Natural killer cell (primary cell): ENCODE data around the gene DPCD. TPM values are rescaled to one million over a fixed set of nuclear protein-coding genes. Genes with fewer than 3 reads are reported as not detected.
A peak's percentile ranks its signal among the peaks of the same experiment; 100 is the strongest.
"Not testable (repeated sequence)": the region's sequence is repeated elsewhere in the genome, so short reads cannot be mapped to it uniquely, and the experiment has no call there.

Source experiments
- ATAC-seq, 3 donors: fragments of 150-1000 bp in 2 of 3; fragments of 200-7000 bp in 1 of 3; cut with Tn5 transposase; 1 replicate in 1 of 3; 2 replicates in 2 of 3; pipeline ENCODE4 v1.10.0; 2021; ENCODE audit warnings: mild to moderate bottlenecking in 2 of 3, moderate library complexity in 2 of 3
- DNase-seq, 2 donors: peaks; one replicate each; pipeline versions ENCODE4 v3.0.0 to v3.0.0-alpha.2; 2013 to 2021; ENCODE audit warnings: mixed read lengths in 1 of 2
- H3K27ac ChIP-seq: one replicate; pipeline ENCODE4 v1.5.1; 2013; ENCODE audit warnings: mild to moderate bottlenecking, low read length
- H3K27me3 ChIP-seq: one replicate; pipeline ENCODE4 v1.6.1; 2013; ENCODE audit warnings: low read length; ENCODE audit not compliant: control insufficient read depth, insufficient read depth
- H3K36me3 ChIP-seq: one replicate; pipeline ENCODE4 v1.6.1; 2013; ENCODE audit warnings: low read length; ENCODE audit not compliant: control insufficient read depth, insufficient read depth
- H3K4me1 ChIP-seq: one replicate; pipeline ENCODE4 v1.6.1; 2013; ENCODE audit warnings: low read length; ENCODE audit not compliant: control insufficient read depth, insufficient read depth
- H3K4me3 ChIP-seq: one replicate; pipeline ENCODE4 v1.5.1; 2013; ENCODE audit warnings: low read length
- H3K9me3 ChIP-seq: one replicate; pipeline ENCODE4 v1.6.1; 2013; ENCODE audit warnings: low read length; ENCODE audit not compliant: control insufficient read depth, insufficient read depth
- H3K27ac Mint-ChIP-seq, 2 donors: one replicate each; pipeline ENCODE4 v1.8.0; 2022; ENCODE audit warnings: mild to moderate bottlenecking in 2 of 2, mixed read lengths in 2 of 2, moderate library complexity in 1 of 2
- H3K27me3 Mint-ChIP-seq, 2 donors: one replicate each; pipeline ENCODE4 v1.8.0; 2022; ENCODE audit warnings: low read depth in 2 of 2, mixed read lengths in 2 of 2
- H3K36me3 Mint-ChIP-seq: one replicate; pipeline ENCODE4 v1.8.0; 2022; ENCODE audit warnings: mixed read lengths
- H3K4me1 Mint-ChIP-seq, 2 donors: one replicate each; pipeline ENCODE4 v1.8.0; 2022; ENCODE audit warnings: mixed read lengths in 2 of 2
- H3K4me3 Mint-ChIP-seq: one replicate; pipeline ENCODE4 v1.8.0; 2022; ENCODE audit warnings: mild to moderate bottlenecking, moderate library complexity, mixed read lengths
- H3K9me3 Mint-ChIP-seq, 2 donors: one replicate each; pipeline ENCODE4 v1.8.0; 2022; ENCODE audit warnings: mixed read lengths in 2 of 2
- WGBS: methylation state at CpG from one replicate; pipeline ENCODE4 v1.1.7; 2013; ENCODE audit warnings: missing lambda C conversion rate; ENCODE audit not compliant: insufficient coverage; 5-methylcytosine and 5-hydroxymethylcytosine counted together
- intact Hi-C: fragments of 100-400 bp; cut with micrococcal nuclease; formaldehyde crosslinking; loops from one replicate; pipeline ENCODE4 v1.14.2; 2022
- total RNA-seq, 4 donors: library from RNA; stranded (reverse); fragments of 120-200 nt in 1 of 4; gene quantifications; one replicate each; pipeline versions ENCODE4 v1.2.3 to v1.2.4, GENCODE V29; 2013 to 2022
- TF ChIP-seq, protein P1 (sequence below): fragments of 200-600 bp; IDR thresholded peaks from one replicate; pipeline ENCODE4 v1.8.0; 2022; ENCODE audit warnings: antibody characterized with exemption

Gene DPCD
- total RNA-seq, 3 donors from 2014 or later (not counting 1 experiment from before 2014, with no cell fraction given): 0.72 to 1.0 (median 0.83) TPM

DNA sequence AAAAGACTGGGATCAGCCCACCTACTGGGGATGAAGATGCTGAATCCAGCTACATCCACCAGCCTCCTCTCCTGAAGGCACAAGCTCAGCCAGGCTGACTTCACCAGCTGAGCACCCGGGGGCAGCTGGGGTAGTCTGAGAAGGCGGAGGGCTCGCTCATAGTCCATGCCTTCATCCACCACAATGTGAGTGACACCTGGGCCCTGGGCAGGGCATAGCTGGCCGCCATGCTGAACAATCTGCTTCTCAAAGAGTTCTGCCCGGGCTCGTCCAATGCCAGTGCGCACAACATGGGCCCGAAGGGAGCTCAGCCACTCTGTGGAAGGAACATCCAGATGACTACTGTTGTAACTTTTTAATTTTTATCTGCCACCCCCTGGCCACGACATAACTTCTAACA lies 2.3 kb upstream of the DPCD start:
- H3K9me3 ChIP-seq: no peaks in the 10 kb centered on the region
- ATAC-seq (no peak), DNase-seq (no peak)
- peaks cover 19% of the 10 kb centered on the region for H3K4me1 ChIP-seq
- WGBS: 97% methylated on average over 9 of the region's 9 CpGs
- Mint-ChIP-seq H3K4me3 (no peak overlapping the region), H3K4me1 (peaks cover 13 to 36% of the 10 kb centered on the region in 2 donors), H3K36me3 (no peaks in the 10 kb centered on the region), H3K27me3 (no peaks in the 10 kb centered on the region), H3K27ac (no peak overlapping the region), H3K9me3 (no peaks in the 10 kb centered on the region)
- H3K36me3 ChIP-seq: peaks cover 21% of the 10 kb centered on the region
- no peak overlapping the region for H3K27ac ChIP-seq
- no peaks in the 10 kb centered on the region for H3K27me3 ChIP-seq
- intact Hi-C loops: loop anchor here (5.0 kb wide), 1 partner anchor 234 kb away; the partner anchor contains the start of gene BTRC
- H3K4me3 ChIP-seq: no peak overlapping the region
- TF ChIP-seq, protein P1, sequence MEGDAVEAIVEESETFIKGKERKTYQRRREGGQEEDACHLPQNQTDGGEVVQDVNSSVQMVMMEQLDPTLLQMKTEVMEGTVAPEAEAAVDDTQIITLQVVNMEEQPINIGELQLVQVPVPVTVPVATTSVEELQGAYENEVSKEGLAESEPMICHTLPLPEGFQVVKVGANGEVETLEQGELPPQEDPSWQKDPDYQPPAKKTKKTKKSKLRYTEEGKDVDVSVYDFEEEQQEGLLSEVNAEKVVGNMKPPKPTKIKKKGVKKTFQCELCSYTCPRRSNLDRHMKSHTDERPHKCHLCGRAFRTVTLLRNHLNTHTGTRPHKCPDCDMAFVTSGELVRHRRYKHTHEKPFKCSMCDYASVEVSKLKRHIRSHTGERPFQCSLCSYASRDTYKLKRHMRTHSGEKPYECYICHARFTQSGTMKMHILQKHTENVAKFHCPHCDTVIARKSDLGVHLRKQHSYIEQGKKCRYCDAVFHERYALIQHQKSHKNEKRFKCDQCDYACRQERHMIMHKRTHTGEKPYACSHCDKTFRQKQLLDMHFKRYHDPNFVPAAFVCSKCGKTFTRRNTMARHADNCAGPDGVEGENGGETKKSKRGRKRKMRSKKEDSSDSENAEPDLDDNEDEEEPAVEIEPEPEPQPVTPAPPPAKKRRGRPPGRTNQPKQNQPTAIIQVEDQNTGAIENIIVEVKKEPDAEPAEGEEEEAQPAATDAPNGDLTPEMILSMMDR: no peak

DNA sequence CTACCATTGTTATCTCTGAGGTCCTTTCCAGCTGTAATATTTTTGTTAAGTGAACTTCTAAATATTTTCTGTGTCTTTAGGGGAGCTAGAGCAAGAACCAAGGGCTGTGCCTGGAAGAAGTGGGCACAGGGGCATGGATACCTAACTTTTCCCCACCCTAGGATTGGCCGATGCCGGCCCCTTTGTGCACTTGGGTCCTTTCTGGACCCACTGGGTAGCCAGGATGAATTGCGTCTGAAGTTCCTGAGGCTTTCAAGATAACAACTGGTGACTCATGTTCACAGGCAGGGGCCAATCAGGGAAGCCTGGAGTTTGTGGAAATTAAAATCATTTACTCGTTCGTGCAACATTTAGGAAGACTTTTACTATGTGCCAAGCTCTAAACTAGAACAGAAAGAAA lies 758 bp downstream of the DPCD start:
- no peak overlapping the region for H3K27ac ChIP-seq
- H3K9me3 ChIP-seq: no peaks in the 10 kb centered on the region
- 95% methylated on average over 5 of the region's 5 CpGs for whole genome bisulfite sequencing
- peak overlapping the region; percentile 92 for H3K4me3 Mint-ChIP-seq
- H3K27me3 Mint-ChIP-seq: no peaks in the 10 kb centered on the region
- ATAC-seq (no peak), DNase-seq (no peak)
- H3K4me3 ChIP-seq: no peak overlapping the region
- peak overlapping the region; percentile 75 to 93 for H3K27ac Mint-ChIP-seq
- H3K4me1 ChIP-seq: peaks cover 19% of the 10 kb centered on the region
- no peaks in the 10 kb centered on the region for H3K27me3 ChIP-seq
- no peaks in the 10 kb centered on the region for H3K9me3 Mint-ChIP-seq
- H3K36me3 ChIP-seq: peaks cover 4% of the 10 kb centered on the region
- H3K36me3 Mint-ChIP-seq: no peaks in the 10 kb centered on the region
- peaks cover 13 to 31% of the 10 kb centered on the region in 2 donors for H3K4me1 Mint-ChIP-seq
- TF ChIP-seq, protein P1: no peak
- intact Hi-C loops: loop anchor here (5.0 kb wide), 1 partner anchor 237 kb away; the partner anchor contains the start of gene BTRC

GRCh38 chr10:101593331-101593730 lies 5.2 kb downstream of the DPCD start:
- intact Hi-C loops, H3K4me1 ChIP-seq, H3K27ac Mint-ChIP-seq, H3K27ac ChIP-seq, H3K27me3 Mint-ChIP-seq, H3K9me3 ChIP-seq, ATAC-seq, H3K4me1 Mint-ChIP-seq, H3K4me3 ChIP-seq, DNase-seq, H3K36me3 Mint-ChIP-seq, H3K9me3 Mint-ChIP-seq, H3K36me3 ChIP-seq, H3K27me3 ChIP-seq, H3K4me3 Mint-ChIP-seq: not testable (repeated sequence)
- 88% methylated on average over 2 of the region's 2 CpGs for WGBS

DNA sequence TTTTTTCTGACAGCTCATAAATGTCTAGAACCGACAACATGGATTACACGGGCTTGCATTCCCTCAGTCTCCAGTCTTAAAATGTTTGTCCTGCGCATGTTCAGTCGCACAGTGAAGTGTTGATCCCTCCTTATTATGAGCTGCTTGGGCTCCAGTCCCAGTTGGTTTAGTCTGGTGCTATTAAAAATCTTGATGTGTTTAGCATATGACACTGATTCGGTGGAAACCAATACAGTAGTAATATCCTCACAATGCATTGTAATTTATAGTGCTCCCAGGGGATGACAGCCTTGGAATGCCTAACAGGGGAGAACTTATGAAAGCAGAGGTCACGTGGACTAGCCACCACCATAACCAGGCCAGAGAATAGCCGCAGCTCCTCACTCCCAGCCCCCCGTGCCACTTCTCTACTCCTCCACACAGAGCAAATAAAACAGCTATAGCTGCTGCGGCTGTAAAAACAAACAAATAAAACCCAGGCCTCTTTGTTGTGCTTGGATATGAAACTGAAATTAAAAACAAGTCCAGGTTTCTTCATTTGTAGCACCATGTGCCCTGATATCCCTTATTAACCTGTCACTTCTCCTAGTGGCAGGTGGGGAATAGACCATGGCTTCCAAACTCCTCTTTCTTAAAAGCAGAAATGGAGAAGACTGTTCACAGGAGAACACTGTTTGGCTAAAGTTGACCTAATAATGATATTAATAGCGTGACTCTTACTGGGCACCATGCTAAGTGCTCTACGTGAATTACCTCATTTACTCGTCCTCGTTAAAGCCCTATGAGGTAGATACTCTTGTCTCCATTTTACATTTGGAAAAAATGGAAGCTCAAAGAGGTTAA lies 7.7 kb downstream of the DPCD start:
- TF ChIP-seq, protein P1: no peak
- ATAC-seq: no peak

More for the DNA sequence above, 7.7 kb downstream of the DPCD start:
- H3K36me3 Mint-ChIP-seq: no peaks in the 10 kb centered on the region
- no peak for DNase-seq
- H3K27me3 Mint-ChIP-seq: no peaks in the 10 kb centered on the region
- no peak overlapping the region for H3K4me3 Mint-ChIP-seq
- Histone ChIP-seq H3K27me3 (no peaks in the 10 kb centered on the region), H3K4me3 (no peak overlapping the region), H3K27ac (no peak overlapping the region), H3K4me1 (no peaks in the 10 kb centered on the region), H3K9me3 (no peaks in the 10 kb centered on the region), H3K36me3 (no peaks in the 10 kb centered on the region)
- no peaks in the 10 kb centered on the region for H3K9me3 Mint-ChIP-seq
- H3K4me1 Mint-ChIP-seq: no peaks in the 10 kb centered on the region
- intact Hi-C loops: no loop called here
- no peak overlapping the region for H3K27ac Mint-ChIP-seq
- whole genome bisulfite sequencing: 97% methylated on average over 13 of the region's 13 CpGs
